HepG2 (cell line): ENCODE measurements around the gene ATL2. TPM values are rescaled to one million over a fixed set of nuclear protein-coding genes. Genes with fewer than 3 reads are reported as not detected.

Experiments used
- ATAC-seq: fragments of 200-7000 bp; cut with Tn5 transposase; 3 replicates; pipeline ENCODE4 v1.9.1; 2020; ENCODE audit warnings: mild to moderate bottlenecking, moderate library complexity
- BruUV-seq: library from RNA; stranded (reverse); fragments of 400-500 nt; replicated peaks from 2 replicates; lab custom pipeline; 2021; lab: Mats Ljungman, UMichigan
- CTCF ChIA-PET: fragments of 300-600 bp; formaldehyde crosslinking; extraction: SDS; loops from one replicate; lab custom pipeline; 2021; ENCODE audit warnings: low total read pairs, inconsistent platforms, low intra/inter-chr PET ratio; lab: Yijun Ruan, JAX
- POLR2A ChIA-PET: fragments of 350-600 bp; sonication (Branson Sonifier 250); formaldehyde crosslinking; loops from one replicate; lab custom pipeline; 2020; ENCODE audit warnings: antibody characterized with exemption, inconsistent platforms; lab: Yijun Ruan, JAX
- DNase-seq: peaks from one replicate; pipeline ENCODE4 v3.0.0-alpha.2; 2015; ENCODE audit warnings: low spot score
- FAIRE-seq: peaks from 3 replicates; lab custom pipeline; 2011; peaks lifted over from hg19 to GRCh38; lab: Jason Lieb, UNC
- H2AFZ ChIP-seq: one replicate; pipeline ENCODE4 v1.6.1; 2011; ENCODE audit warnings: low read length, inconsistent platforms
- H3K27ac ChIP-seq: fragments of 300-600 bp; 3 replicates; pipeline ENCODE4 v1.8.0; 2011; ENCODE audit warnings: mixed run types, mild to moderate bottlenecking, mixed read lengths, low read length, inconsistent platforms; ENCODE audit not compliant: insufficient read depth; ENCODE audit errors: extremely low read length
- H3K27me3 ChIP-seq, 2 experiments: fragments of 200-600 bp in 1 of 2; 2 replicates in 1 of 2; 3 replicates in 1 of 2; pipeline versions ENCODE4 v1.6.0 to v1.8.0; 2011; ENCODE audit warnings: low read length in 2 of 2, mild to moderate bottlenecking in 2 of 2, moderate library complexity in 2 of 2, inconsistent platforms in 1 of 2; ENCODE audit not compliant: insufficient read depth in 2 of 2, control insufficient read depth in 1 of 2
- H3K36me3 ChIP-seq, 2 experiments: fragments of 200-600 bp in 1 of 2; replicated peaks in 1 of 2; 2 replicates in 1 of 2; 3 replicates in 1 of 2; pipeline versions ENCODE4 v1.5.1 to v1.8.0; 2011; ENCODE audit warnings: low read length in 2 of 2, inconsistent platforms in 1 of 2; ENCODE audit not compliant: insufficient read depth in 2 of 2, control insufficient read depth in 1 of 2
- H3K4me1 ChIP-seq: 2 replicates; pipeline ENCODE4 v1.5.1; 2012; ENCODE audit warnings: low read length, inconsistent platforms; ENCODE audit not compliant: insufficient read depth
- H3K4me2 ChIP-seq: 2 replicates; pipeline ENCODE4 v1.6.0; 2011; ENCODE audit warnings: low read depth, low read length, inconsistent platforms
- H3K4me3 ChIP-seq, 3 experiments: fragments of 200-600 bp in 1 of 3; sonication (generic), shearing (Covaris generic) in 1 of 3; replicated peaks in 1 of 3; 2 replicates each; pipeline ENCODE4 v1.5.1; 2011 to 2016; ENCODE audit warnings: low read length in 3 of 3, inconsistent platforms in 2 of 3, low read depth in 2 of 3, mild to moderate bottlenecking in 2 of 3, control low read depth in 1 of 3, mixed read lengths in 1 of 3; ENCODE audit not compliant: insufficient read depth in 1 of 3
- H3K79me2 ChIP-seq: one replicate; pipeline ENCODE4 v1.6.1; 2011; ENCODE audit warnings: low read length, inconsistent platforms; ENCODE audit not compliant: insufficient read depth
- H3K9ac ChIP-seq: 2 replicates; pipeline ENCODE4 v1.6.0; 2011; ENCODE audit warnings: mild to moderate bottlenecking, low read depth, low read length, inconsistent platforms; ENCODE audit not compliant: insufficient read depth
- H3K9me3 ChIP-seq: 2 replicates; pipeline ENCODE4 v1.5.1; 2012; ENCODE audit warnings: mild to moderate bottlenecking, low read length
- H4K20me1 ChIP-seq: 2 replicates; pipeline ENCODE4 v1.6.0; 2011; ENCODE audit warnings: inconsistent platforms, mild to moderate bottlenecking, low read length, moderate library complexity; ENCODE audit not compliant: insufficient read depth
- ARID4A ChIP-seq: sonication (generic); formaldehyde crosslinking; IDR thresholded peaks from 2 replicates; pipeline ENCODE4 v1.5.0; 2020; ENCODE audit warnings: mild to moderate bottlenecking, missing genetic modification reagents, borderline replicate concordance
- CBX2 ChIP-seq, 2 experiments: fragments of 200-600 bp in 1 of 2; sonication (generic); formaldehyde crosslinking in 1 of 2; IDR thresholded peaks; 2 replicates each; pipeline versions ENCODE4 v1.7.0 to v1.8.1; 2018 to 2022; ENCODE audit warnings: low read depth in 2 of 2, low read length in 1 of 2, mild to moderate bottlenecking in 1 of 2, missing genetic modification reagents in 1 of 2
- SKIL ChIP-seq: sonication (generic); formaldehyde crosslinking; IDR thresholded peaks from 2 replicates; pipeline ENCODE4 v1.8.0; 2022; ENCODE audit warnings: missing genetic modification reagents, mild to moderate bottlenecking, moderate library complexity, borderline replicate concordance
- ZNF121 ChIP-seq: sonication (generic); formaldehyde crosslinking; IDR thresholded peaks from 2 replicates; pipeline ENCODE4 v1.5.0; 2020; ENCODE audit warnings: mild to moderate bottlenecking, missing genetic modification reagents
- WGBS: methylation state at CpG from one replicate; pipeline ENCODE4 v1.1.6; 2017; ENCODE audit warnings: low lambda C conversion rate; 5-methylcytosine and 5-hydroxymethylcytosine counted together
- in situ Hi-C: cut with HindIII; loops from 2 replicates; pipeline ENCODE4 v1.10.0; 2017; ENCODE audit warnings: low pct_unique_long_range_greater_than_20kb; ENCODE audit not compliant: extremely low pct_ligation_motif_present
- intact Hi-C: fragments of 100-400 bp; cut with micrococcal nuclease; formaldehyde crosslinking; loops from one replicate; pipeline ENCODE4 v1.10.0; 2022; ENCODE audit not compliant: unreplicated experiment
- polyA plus RNA-seq, 8 experiments: library from polyadenylated mRNA; depleted of rRNA in 3 of 8; stranded (reverse) in 7 of 8; unstranded in 1 of 8; fragments of >200 nt; fragmentation: Illumina TruSeq in 4 of 8; extraction: Trizol in 4 of 8; gene quantifications; 2 replicates each; pipeline versions ENCODE4 v1.2.1 to v1.2.3, GENCODE V29; 2011 to 2016; ENCODE audit warnings: low read depth in 4 of 8, missing spikeins in 1 of 8, mixed read lengths in 1 of 8; ENCODE audit not compliant: insufficient read depth in 1 of 8
- total RNA-seq, 5 experiments: library from RNA; depleted of rRNA; stranded (reverse); fragments of >200 nt; fragmentation: Illumina TruSeq; extraction: Trizol; gene quantifications; 2 replicates each; pipeline ENCODE4 v1.2.3, GENCODE V29; 2016; ENCODE audit warnings: low read depth in 1 of 5

The ATL2 gene
- total and polyA plus RNA-seq, 2 of the 13 experiments (the other 11 are each of a cell fraction or from before 2014, with no cell fraction given) = 56.5 to 119 TPM

- TF ChIP-seq ARID4A (CRISPR knock-in tag) (no peak), SKIL (CRISPR knock-in tag) (no peak)
These were observed 14.8 kb downstream of the ATL2 start (continued) for GRCh38 chr2:38362232-38362631.

- H3K27me3 ChIP-seq = no peaks in the 10 kb centered on the region; a peak in 1 of 5 replicates
- 96% methylated on average over 2 of the region's 2 CpGs for WGBS
- DNase-seq = no peak
- BruUV-seq = no TSS peak
- no peak overlapping the region for H3K4me3 ChIP-seq
- H4K20me1 ChIP-seq = peaks cover 66% of the 10 kb centered on the region
- TF ChIP-seq ZNF121 (peak; percentile 93), CBX2 (IDR thresholded peaks at IDR 0.05; ENCODE audit: low read depth, low read length) (no peak), CBX2 (CRISPR knock-in tag; IDR thresholded peaks at IDR 0.05; ENCODE audit: low read depth) (no peak)
- no peak for FAIRE-seq
- H2AFZ ChIP-seq = no peak overlapping the region
- H3K79me2 ChIP-seq = peaks cover 94% of the 10 kb centered on the region
- no peak overlapping the region for H3K27ac ChIP-seq
- ATAC-seq = no peak
- in situ Hi-C loops (no loop called here), intact Hi-C loops (no loop called here)
- H3K9me3 ChIP-seq = no peaks in the 10 kb centered on the region
- H3K4me1 ChIP-seq = peaks cover 10% of the 10 kb centered on the region
- H3K9ac ChIP-seq = no peak overlapping the region
- POLR2A ChIA-PET = interaction anchor here (0.8 kb wide), 1 partner anchor 47 kb away, joined by 5 read pairs; no protein-coding TSS in a partner anchor
- H3K4me2 ChIP-seq = no peak overlapping the region
- H3K36me3 ChIP-seq = peaks cover 1 to 12% of the 10 kb centered on the region in 2 experiments; a peak in 3 of 5 replicates
- CTCF ChIA-PET = no interaction called here
These were observed 16.9 kb downstream of the ATL2 start for GRCh38 chr2:38360177-38360576.
